Mesenchymal stem cell (in vitro differentiated cells and primary cell): ENCODE data around the gene MIPEP.

Source experiments
- DNase-seq: peaks from one replicate; pipeline ENCODE4 v3.0.0-alpha.2; 2013
- H2AFZ ChIP-seq: one replicate; pipeline ENCODE4 v1.6.1; 2013; ENCODE audit warnings: low read depth, mild to moderate bottlenecking, control low read depth, inconsistent platforms, low read length, moderate library complexity
- H2AK5ac ChIP-seq: 2 replicates; pipeline ENCODE4 v1.6.1; 2013; ENCODE audit warnings: low read length, moderate library complexity, mild to moderate bottlenecking, inconsistent platforms; ENCODE audit not compliant: severe bottlenecking
- H2BK120ac ChIP-seq: one replicate; pipeline ENCODE4 v1.6.1; 2013; ENCODE audit warnings: low read depth, mild to moderate bottlenecking, inconsistent platforms, low read length, moderate library complexity
- H2BK12ac ChIP-seq, 2 experiments: one replicate each; pipeline ENCODE4 v1.6.1; 2013; ENCODE audit warnings: inconsistent platforms in 2 of 2, low read length in 2 of 2, mild to moderate bottlenecking in 2 of 2, moderate library complexity in 2 of 2, control low read depth in 1 of 2
- H2BK15ac ChIP-seq: one replicate; pipeline ENCODE4 v1.6.1; 2013; ENCODE audit warnings: mild to moderate bottlenecking, low read depth, inconsistent platforms; ENCODE audit not compliant: poor library complexity, severe bottlenecking
- H2BK5ac ChIP-seq: 2 replicates; pipeline ENCODE4 v1.6.1; 2013; ENCODE audit warnings: low read depth, mild to moderate bottlenecking, low read length, control low read depth, inconsistent platforms; ENCODE audit not compliant: poor library complexity, severe bottlenecking
- H3K14ac ChIP-seq, 2 experiments: one replicate each; pipeline ENCODE4 v1.6.1; 2013; ENCODE audit warnings: inconsistent platforms in 2 of 2, low read length in 2 of 2, control low read depth in 1 of 2, mild to moderate bottlenecking in 1 of 2, moderate library complexity in 1 of 2
- H3K18ac ChIP-seq, 2 experiments: one replicate each; pipeline ENCODE4 v1.6.1; 2013; ENCODE audit warnings: inconsistent platforms in 2 of 2, low read length in 2 of 2, control low read depth in 1 of 2, low read depth in 1 of 2, mild to moderate bottlenecking in 1 of 2
- H3K23ac ChIP-seq, 2 experiments: one replicate each; pipeline ENCODE4 v1.6.1; 2013; ENCODE audit warnings: inconsistent platforms in 2 of 2, low read length in 2 of 2, mild to moderate bottlenecking in 2 of 2, moderate library complexity in 2 of 2, control low read depth in 1 of 2
- H3K27ac ChIP-seq: 2 replicates; pipeline ENCODE4 v1.5.1; 2013; ENCODE audit warnings: mild to moderate bottlenecking, moderate library complexity, low read length, control low read depth, inconsistent platforms; ENCODE audit not compliant: poor library complexity, severe bottlenecking
- H3K27me3 ChIP-seq, 2 experiments: 2 replicates each; pipeline versions ENCODE4 v1.6.1 to v1.7.0; 2013; ENCODE audit warnings: low read length in 2 of 2, mild to moderate bottlenecking in 2 of 2, moderate library complexity in 2 of 2, control low read depth in 1 of 2, inconsistent platforms in 1 of 2; ENCODE audit not compliant: control insufficient read depth in 1 of 2, insufficient read depth in 1 of 2
- H3K36me3 ChIP-seq, 2 experiments: 2 replicates each; pipeline versions ENCODE4 v1.6.1 to v1.7.0; 2013; ENCODE audit warnings: low read length in 2 of 2, control low read depth in 1 of 2, inconsistent platforms in 1 of 2, low read depth in 1 of 2, mild to moderate bottlenecking in 1 of 2; ENCODE audit not compliant: insufficient read depth in 2 of 2, control insufficient read depth in 1 of 2
- H3K4ac ChIP-seq, 2 experiments: one replicate each; pipeline ENCODE4 v1.6.1; 2013; ENCODE audit warnings: inconsistent platforms in 2 of 2, low read length in 2 of 2, mild to moderate bottlenecking in 2 of 2, moderate library complexity in 2 of 2, control low read depth in 1 of 2, low read depth in 1 of 2
- H3K4me1 ChIP-seq: 2 replicates; pipeline ENCODE4 v1.6.1; 2013; ENCODE audit warnings: low read depth, low read length, control low read depth; ENCODE audit not compliant: control insufficient read depth, insufficient read depth
- H3K4me2 ChIP-seq: 2 replicates; pipeline ENCODE4 v1.6.1; 2013; ENCODE audit warnings: low read length, mild to moderate bottlenecking, inconsistent platforms; ENCODE audit not compliant: poor library complexity, severe bottlenecking
- H3K4me3 ChIP-seq, 2 experiments: 2 replicates each; pipeline versions ENCODE4 v1.5.1 to v1.7.0; 2013; ENCODE audit warnings: low read length in 2 of 2, mild to moderate bottlenecking in 2 of 2, control low read depth in 1 of 2, low read depth in 1 of 2; ENCODE audit not compliant: insufficient read depth in 1 of 2
- H3K79me1 ChIP-seq: replicated peaks from 2 replicates; pipeline ENCODE4 v1.6.1; 2013; ENCODE audit warnings: mild to moderate bottlenecking, control low read depth, low read length, inconsistent platforms; ENCODE audit not compliant: poor library complexity, severe bottlenecking
- H3K9ac ChIP-seq: 2 replicates; pipeline ENCODE4 v1.7.0; 2013; ENCODE audit warnings: mild to moderate bottlenecking, low read length, moderate library complexity
- H3K9me3 ChIP-seq: 2 replicates; pipeline ENCODE4 v1.7.0; 2013; ENCODE audit warnings: mild to moderate bottlenecking, low read length; ENCODE audit not compliant: control insufficient read depth
- H4K8ac ChIP-seq: one replicate; pipeline ENCODE4 v1.6.1; 2013; ENCODE audit warnings: inconsistent platforms, mild to moderate bottlenecking, low read length, moderate library complexity
- H4K91ac ChIP-seq: one replicate; pipeline ENCODE4 v1.6.1; 2013; ENCODE audit warnings: mild to moderate bottlenecking, low read length, inconsistent platforms
- WGBS: methylation state at CpG from one replicate; pipeline ENCODE4 v1.1.7; 2013; ENCODE audit warnings: mixed read lengths; 5-methylcytosine and 5-hydroxymethylcytosine counted together

MIPEP gene

GRCh38 chr13:23852351-23852750, 36.8 kb downstream of the MIPEP start:
- no peaks in the 10 kb centered on the region for H3K27me3 ChIP-seq
- 93% methylated on average over 1 of the region's 2 CpGs for WGBS
- no peak overlapping the region for H2BK12ac ChIP-seq
- H4K8ac ChIP-seq, result no peak overlapping the region
- H2AFZ ChIP-seq, result no peak overlapping the region
- no peak overlapping the region for H2BK5ac ChIP-seq
- H3K4ac ChIP-seq, result no peak overlapping the region
- H3K18ac ChIP-seq, result no peak overlapping the region
- no peak overlapping the region for H2BK15ac ChIP-seq
- no peak overlapping the region for H3K4me2 ChIP-seq
- H4K91ac ChIP-seq, result no peak overlapping the region
- H3K36me3 ChIP-seq, result peaks cover 3 to 21% of the 10 kb centered on the region in 2 experiments
- no peaks in the 10 kb centered on the region for H3K4me1 ChIP-seq
- H3K9me3 ChIP-seq, result no peaks in the 10 kb centered on the region
- H3K79me1 ChIP-seq, result no peaks in the 10 kb centered on the region
- H3K9ac ChIP-seq, result no peak overlapping the region
- H2BK120ac ChIP-seq, result no peak overlapping the region
- H3K14ac ChIP-seq, result no peak overlapping the region
- no peak overlapping the region for H3K27ac ChIP-seq
- H3K23ac ChIP-seq, result no peak overlapping the region
- no peak overlapping the region for H2AK5ac ChIP-seq
- no peak for DNase-seq
- H3K4me3 ChIP-seq, result no peak overlapping the region

- WGBS, result 86% methylated on average over 1 of the region's 2 CpGs
- Histone ChIP-seq H3K23ac (no peak overlapping the region), H3K9me3 (no peaks in the 10 kb centered on the region), H3K79me1 (no peaks in the 10 kb centered on the region), H3K18ac (no peak overlapping the region), H2BK15ac (no peak overlapping the region), H2BK120ac (no peak overlapping the region), H3K4ac (no peak overlapping the region), H3K9ac (no peak overlapping the region), H2AK5ac (no peak overlapping the region), H3K14ac (no peak overlapping the region), H3K27me3 (no peaks in the 10 kb centered on the region), H2AFZ (no peak overlapping the region), H3K27ac (no peak overlapping the region), H3K4me3 (no peak overlapping the region), H4K8ac (no peak overlapping the region), H3K4me2 (no peak overlapping the region), H2BK12ac (no peak overlapping the region), H3K4me1 (no peaks in the 10 kb centered on the region), H4K91ac (no peak overlapping the region), H2BK5ac (no peak overlapping the region), H3K36me3 (peaks cover 2 to 20% of the 10 kb centered on the region in 2 experiments)
- DNase-seq, result no peak
These were observed 38.1 kb downstream of the MIPEP start for GRCh38 chr13:23851106-23851505.

- no peak for DNase-seq
- Histone ChIP-seq H3K14ac (no peak overlapping the region), H3K36me3 (peaks cover 0 to 16% of the 10 kb centered on the region in 2 experiments), H2AK5ac (no peak overlapping the region), H2BK12ac (no peak overlapping the region), H4K91ac (no peak overlapping the region), H3K27me3 (no peaks in the 10 kb centered on the region), H3K9me3 (no peaks in the 10 kb centered on the region), H3K4me2 (no peak overlapping the region), H4K8ac (no peak overlapping the region), H2AFZ (no peak overlapping the region), H3K27ac (no peak overlapping the region), H3K79me1 (no peaks in the 10 kb centered on the region), H3K4ac (no peak overlapping the region), H3K18ac (no peak overlapping the region), H3K4me3 (no peak overlapping the region), H3K4me1 (no peaks in the 10 kb centered on the region), H3K23ac (no peak overlapping the region), H2BK15ac (no peak overlapping the region), H2BK120ac (no peak overlapping the region), H3K9ac (no peak overlapping the region), H2BK5ac (no peak overlapping the region)
- WGBS, result no CpG with 5 or more reads among the region's 1 CpG
These were observed 39.1 kb downstream of the MIPEP start for GRCh38 chr13:23850134-23850533.

GRCh38 chr13:23849670-23850069, 39.5 kb downstream of the MIPEP start:
- no peak overlapping the region for H3K23ac ChIP-seq
- H2BK120ac ChIP-seq, result no peak overlapping the region
- no peak overlapping the region for H3K27ac ChIP-seq
- H3K27me3 ChIP-seq, result no peaks in the 10 kb centered on the region
- no peak for DNase-seq
- H3K4me1 ChIP-seq, result no peaks in the 10 kb centered on the region
- H3K4me3 ChIP-seq, result no peak overlapping the region
- no peak overlapping the region for H3K4ac ChIP-seq
- no peak overlapping the region for H3K4me2 ChIP-seq
- no peaks in the 10 kb centered on the region for H3K9me3 ChIP-seq
- peaks cover 0 to 16% of the 10 kb centered on the region in 2 experiments for H3K36me3 ChIP-seq
- no peak overlapping the region for H2BK12ac ChIP-seq
- no peaks in the 10 kb centered on the region for H3K79me1 ChIP-seq
- no peak overlapping the region for H2BK5ac ChIP-seq
- H2AK5ac ChIP-seq, result no peak overlapping the region
- no peak overlapping the region for H3K18ac ChIP-seq
- no peak overlapping the region for H2BK15ac ChIP-seq
- H4K91ac ChIP-seq, result no peak overlapping the region
- no peak overlapping the region for H3K14ac ChIP-seq
- H4K8ac ChIP-seq, result no peak overlapping the region
- H3K9ac ChIP-seq, result no peak overlapping the region
- no peak overlapping the region for H2AFZ ChIP-seq
- 96% methylated on average over 2 of the region's 2 CpGs for WGBS
